Embryonic facial prominence (tissue), 1 donor: ENCODE measurements around the gene TNIP1.

Source experiments
- DNase-seq: peaks from one replicate; pipeline ENCODE4 v3.0.0-alpha.2; 2016; ENCODE audit errors: extremely low spot score

Gene TNIP1

DNA sequence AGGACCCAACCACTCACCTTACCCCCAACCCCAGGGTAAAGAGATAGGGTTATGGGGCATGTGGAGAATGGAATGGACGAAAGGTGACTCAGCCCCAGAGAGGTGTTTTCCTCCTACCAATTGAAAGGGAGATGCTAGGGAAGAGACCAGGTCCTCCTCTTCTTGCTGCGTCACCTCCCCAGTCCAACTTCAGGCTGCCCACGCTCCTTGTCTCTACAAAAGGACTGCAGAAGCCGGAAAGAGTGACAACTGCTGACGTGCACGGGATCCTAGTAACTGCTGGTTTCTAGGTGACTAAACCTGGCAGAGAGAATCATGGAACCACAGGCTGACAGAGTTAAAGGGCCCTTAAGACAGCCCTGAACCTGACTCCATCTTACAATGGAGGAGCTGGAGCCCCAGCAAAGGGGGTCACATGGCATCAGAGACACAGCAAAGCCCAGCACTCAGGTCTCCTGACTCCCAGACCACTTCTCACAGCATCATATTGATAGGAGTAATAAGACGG lies 58.3 kb downstream of the TNIP1 start:
- DNase-seq = no peak

DNA sequence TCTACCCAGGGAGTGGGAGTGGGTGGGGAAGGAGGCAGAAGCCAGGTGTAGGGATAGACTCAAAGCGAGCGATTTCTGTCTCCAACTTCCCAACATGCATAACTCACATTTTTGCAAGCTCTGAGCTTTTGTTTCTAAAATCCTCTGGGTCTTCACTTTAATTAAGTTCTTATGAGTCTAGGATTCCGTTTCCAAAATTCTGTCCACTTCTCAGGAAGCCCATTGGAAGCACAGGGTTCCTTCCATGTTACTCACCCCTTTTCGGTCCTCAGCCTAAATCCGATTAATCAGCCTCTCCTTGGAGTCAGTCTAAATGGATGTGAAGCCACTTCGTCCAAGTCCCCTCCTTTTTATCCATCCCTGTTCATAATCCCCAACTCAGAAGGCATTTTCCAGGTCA lies 59.1 kb downstream of the TNIP1 start:
- no peak for DNase-seq

DNA sequence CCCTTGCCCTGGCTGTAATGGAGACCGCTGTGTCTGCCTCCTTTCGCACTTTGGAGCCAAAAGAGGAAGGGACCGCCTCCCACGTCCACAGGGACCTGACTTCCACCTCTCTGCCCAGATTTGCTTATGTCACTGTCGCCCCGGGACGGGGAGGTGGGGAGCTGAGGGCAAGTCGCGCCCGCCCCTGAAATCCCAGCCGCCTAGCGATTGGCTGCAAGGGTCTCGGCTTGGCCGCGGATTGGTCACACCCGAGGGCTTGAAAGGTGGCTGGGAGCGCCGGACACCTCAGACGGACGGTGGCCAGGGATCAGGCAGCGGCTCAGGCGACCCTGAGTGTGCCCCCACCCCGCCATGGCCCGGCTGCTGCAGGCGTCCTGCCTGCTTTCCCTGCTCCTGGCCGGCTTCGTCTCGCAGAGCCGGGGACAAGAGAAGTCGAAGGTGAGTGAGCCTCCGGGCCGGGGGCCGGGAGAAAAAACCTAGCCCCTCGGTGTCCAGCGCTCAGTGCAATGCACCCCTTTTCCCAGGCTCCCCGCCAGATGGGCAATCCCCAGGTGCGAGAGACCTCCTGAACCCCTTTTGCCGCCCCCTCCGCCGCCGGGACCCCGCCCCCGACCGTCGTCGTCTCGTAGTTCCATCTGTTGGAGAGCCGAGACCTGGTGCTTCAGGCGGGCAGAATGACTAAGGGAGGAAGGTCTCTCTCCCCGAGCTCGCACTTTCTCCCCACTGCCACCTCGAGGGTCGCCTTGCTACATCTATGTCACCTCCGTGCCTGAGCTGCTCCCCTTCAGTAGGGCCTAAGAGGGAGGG lies 60.3 kb downstream of the TNIP1 start, which contains the start of gene GPX3:
Gene GPX3 (plus strand): TSS at position 288 of the 807 bp plus-strand sequence. CDS start 64 bp downstream, at position 352.
- DNase-seq = no peak

DNA sequence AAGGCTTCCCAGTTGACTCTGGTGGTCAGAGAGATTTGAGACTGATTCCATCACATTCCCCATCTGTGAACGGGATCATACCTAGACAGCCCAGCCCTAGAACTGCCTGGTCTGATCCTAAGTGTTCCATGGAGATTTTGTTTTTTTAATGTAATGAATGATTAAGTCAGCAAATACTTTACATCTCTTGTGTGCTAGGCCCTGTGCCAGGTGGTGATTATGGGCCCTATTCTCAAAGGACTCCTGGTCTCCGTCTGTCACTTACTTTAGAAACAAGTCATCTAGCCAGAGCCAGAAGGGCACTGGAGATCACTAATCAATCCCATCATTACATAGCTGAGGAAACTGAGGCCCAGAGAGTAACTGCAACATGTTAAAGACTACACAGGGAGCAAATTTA lies 61.5 kb downstream of the TNIP1 start:
- no peak for DNase-seq

DNA sequence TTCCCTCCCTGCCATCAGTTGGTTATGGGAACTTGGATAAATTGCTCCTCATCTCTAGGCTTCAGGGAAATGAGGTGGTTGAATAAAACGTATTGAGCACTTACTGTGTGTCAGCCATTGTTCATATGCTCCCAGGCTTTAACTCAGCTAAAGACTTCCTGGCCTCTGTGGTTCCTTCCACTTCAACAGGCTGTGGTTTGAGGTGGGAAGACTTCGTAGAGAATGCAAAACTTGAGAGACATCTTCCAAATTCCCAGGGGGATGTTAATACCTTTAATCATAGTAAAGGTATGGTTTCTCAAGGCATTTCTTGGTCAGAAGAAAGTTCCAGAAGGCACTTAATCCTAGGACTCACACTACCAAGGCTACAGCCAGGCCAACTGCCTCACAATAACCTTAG lies 62.0 kb downstream of the TNIP1 start:
- no peak for DNase-seq

DNA sequence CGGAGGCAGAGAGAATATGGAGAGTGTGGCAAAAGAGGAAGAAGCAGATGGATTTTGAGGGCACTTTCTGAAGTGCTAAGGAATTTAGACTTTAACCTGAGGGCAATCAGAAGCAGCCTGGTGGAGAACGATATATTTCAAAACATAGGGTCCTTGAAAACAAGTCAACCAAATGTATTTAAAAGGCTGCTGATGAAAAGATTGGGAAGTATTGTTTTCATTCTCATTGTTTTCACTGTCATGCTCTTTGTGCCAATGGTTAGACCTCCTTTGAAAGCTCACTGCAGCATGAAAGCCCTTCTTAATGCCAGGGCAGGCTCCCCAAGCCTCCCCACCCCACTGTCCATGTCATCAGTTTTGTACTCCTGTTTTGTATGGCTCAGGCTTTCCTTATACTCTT lies 62.9 kb downstream of the TNIP1 start:
- no peak for DNase-seq

DNA sequence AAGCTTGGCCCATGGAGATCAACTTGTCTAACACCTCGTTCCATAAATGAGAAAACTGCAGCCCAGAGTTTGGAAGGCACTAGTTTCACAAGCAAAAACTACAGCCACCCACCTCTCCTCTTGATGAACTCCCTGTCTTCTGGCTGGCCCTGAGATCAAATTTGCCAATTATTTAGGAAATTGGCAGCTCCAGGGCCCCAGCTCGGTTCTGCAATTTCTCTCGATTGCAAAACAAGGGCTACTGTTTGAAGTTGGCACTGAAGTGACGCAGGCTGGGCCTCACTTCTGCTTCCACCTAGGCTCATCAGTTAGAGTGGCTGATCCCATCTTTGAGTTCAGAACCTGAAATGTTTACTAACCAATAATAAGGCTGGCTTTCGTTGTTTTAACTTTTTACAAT lies 64.1 kb downstream of the TNIP1 start:
- DNase-seq = no peak

DNA sequence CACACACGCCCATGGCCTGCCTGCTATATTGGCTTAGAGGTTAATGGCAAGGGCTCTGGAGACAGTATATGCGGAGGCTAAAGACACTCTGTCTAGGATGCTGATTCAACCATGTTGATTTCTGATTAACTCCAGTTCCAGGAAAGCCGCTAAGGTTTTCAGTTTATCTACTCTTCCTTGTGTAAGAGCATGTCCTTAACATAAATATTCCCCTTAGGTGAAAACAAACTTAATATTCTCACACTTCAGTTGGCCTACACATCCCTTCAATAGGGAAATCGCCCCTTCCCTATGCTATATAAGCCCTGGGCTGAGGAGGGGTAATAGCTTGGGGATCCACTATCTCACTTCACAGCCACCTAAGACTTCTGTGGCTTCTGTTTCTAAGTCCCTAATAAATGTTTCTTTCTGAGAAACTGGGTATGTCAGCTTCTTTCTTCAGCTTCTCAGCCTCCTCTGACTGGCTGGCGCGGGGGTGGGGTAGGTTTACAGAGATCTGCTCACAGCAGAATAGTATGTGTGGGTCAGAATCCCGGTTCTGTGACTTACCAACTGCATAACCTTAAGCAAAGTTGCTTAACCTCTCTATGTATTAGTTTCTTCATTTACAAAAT lies 64.8 kb downstream of the TNIP1 start:
- DNase-seq = no peak

DNA sequence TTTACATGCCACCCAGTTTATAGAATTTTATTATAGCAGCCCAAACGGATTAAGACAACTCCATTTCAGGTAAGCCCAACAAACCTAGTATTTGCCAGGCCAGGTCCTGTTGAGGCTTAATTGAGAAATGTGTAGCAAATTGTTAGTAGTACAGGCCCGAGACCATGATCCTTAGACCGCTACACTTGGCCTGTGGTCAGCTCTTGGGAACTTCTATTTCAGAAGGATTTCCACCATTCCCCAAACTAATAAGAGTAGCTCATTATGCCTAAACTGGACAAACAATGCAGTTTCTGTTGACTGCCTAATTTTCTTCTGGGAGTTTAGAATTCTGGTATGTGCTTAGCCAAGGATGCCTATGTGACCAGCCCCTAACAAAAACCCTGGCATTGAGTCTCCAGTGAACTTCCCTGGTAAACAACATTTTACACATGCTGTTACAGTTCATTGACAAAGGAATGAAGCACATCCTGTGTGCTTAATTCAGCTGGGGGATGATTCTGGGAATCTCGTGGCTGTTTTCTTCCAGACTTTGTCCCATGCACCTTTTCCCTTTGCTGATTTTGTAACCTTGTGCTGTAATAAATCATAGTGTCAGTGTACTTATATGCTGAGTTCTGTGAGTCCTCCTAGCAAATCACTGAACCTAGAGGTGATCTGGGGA lies 66.0 kb downstream of the TNIP1 start:
- DNase-seq = no peak

DNA sequence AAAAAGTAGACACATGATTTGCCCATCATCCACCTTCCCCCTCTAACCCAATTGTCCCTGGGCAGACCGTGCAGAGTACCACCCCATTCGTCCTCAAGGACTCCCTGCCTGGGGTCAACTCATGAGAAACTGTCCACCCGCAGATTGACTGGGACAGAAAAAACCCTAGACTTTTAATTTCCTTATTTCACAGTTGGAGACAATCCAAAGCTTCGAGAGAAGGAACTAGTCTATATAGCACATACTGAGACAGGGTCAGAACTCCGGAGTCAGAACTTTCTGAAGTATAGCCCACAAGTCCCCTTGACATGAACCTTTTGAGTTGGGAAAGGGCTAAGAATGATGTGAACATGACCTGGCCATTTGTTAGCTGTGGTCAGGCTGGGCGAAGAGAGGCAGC lies 68.0 kb downstream of the TNIP1 start:
- DNase-seq = no peak

DNA sequence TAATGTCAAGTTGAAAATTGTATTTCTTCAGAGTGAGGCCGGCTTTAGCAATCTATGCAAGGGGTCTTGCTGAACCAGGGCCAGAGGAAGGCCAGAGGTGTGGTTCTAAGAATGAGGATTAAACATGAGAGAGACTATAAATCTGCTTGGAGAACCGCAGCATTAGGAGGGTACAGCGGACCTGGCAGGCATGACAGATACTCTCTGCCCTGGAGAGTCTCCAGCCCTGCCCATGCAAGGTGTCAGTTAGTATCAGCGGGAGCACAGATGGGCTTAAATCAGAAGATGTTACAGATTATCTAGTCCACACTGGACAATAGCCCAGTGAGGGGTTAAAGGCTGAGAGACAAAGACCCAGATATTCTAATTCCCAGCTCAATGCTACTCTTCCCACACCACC lies 71.9 kb downstream of the TNIP1 start:
- DNase-seq = no peak

DNA sequence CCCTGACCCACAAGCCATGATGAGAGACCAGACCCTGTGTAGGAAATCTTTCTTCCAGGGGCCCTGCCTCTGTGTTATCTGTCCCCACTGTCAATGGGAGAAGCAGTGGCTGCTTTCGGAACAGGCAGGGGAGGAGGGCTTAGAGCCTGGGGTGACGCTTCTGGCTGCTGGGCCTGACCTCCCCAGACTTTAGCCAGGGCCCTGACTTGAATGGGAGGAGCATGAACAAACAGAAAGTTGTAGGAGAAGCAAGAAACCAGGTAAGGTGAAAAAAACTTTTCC lies 72.7 kb downstream of the TNIP1 start:
- no peak for DNase-seq

DNA sequence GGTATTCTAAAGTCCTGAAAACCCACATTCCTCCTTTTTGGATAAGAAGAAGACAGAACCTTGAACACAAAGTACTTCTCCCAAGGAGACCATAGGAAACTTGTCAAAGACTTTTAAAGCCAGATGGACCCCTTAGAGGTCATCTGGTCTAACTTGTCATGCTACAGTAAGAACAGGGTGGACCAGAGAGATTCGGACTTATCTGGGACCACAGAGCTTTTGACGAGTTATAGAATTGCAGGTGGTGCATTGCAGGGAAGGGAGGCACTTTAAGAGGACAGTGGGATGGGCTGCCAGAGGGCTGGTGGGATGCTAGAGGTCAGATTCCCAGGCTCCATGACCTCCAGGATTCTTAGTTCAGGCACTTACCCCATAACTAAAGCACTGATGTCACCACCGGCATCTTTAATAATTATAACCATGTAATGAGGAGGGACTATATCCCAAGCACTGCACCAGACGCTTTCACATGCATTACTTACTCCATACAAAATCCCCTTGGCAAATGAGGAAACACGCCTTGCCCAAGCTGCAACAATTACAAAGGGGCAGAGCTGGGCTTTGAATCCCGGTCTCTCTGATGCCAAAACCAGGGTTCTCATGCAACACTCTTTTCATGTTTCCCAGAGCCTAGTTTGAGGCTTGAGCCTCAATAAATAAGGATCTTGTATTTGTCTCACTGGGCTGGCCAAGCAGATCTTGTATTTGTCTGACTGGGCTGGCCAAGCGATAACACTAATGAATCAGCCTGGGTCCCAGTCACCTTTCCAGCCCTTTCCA lies 73.2 kb downstream of the TNIP1 start:
- no peak for DNase-seq

DNA sequence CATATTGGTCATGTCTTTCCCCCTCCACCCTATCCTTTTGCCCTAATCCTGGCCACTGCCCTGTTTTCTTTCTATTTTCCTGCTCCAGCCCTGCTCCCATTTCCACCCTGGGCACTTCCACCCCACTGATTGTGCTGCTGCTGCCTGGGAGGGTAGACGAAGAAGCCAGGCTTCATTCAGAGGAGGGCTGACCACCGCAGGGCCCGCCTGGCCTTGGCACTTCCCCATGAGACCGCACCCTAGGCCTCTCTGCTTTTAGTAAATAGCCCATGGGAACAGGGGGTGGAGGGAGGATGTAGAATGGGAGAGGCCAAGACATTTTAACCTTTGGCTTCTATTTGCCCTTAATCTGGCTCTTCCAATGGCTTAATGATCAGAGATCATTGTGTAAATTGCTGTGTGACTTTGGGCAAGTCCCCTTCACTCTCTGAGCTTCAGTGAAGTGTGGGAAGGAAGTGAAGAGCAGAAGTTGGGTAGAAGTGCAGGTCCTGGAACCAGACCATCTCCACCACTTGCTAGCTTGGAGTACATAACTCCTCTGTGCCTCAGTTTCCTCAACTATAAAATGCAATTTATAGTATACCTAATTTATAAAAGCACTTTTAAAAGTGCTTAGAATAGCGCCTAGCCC lies 74.0 kb downstream of the TNIP1 start:
- no peak for DNase-seq

DNA sequence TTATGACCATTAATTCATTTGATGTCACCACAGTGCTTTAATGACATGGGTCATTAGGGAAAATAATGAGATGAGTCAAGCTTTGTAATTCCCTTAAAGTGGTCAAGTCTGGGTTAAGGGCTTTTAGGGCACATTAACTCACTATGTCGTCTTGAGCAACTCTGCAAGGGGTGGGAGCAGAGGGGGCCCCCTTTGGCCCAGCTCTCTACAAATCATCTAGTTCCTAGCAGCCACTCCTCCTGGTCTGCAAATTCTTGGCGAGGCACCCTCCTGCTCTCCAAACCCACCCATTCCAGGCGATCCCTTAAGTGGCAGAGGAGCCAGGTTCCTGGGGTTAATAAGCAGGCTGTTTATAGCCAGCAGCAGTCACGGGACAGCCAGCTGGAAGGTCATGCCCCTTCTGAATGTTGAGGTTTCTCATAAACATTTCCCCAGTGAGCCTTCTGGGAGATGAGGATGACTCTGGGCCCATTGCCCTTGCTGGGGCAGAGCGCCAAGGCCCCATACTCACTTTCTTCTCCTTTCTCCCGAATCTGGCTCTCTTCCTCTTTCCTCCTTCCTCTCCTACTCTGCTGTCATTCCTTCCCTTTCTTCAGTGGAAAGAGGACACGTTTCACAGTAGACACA lies 74.8 kb downstream of the TNIP1 start:
- DNase-seq = no peak

DNA sequence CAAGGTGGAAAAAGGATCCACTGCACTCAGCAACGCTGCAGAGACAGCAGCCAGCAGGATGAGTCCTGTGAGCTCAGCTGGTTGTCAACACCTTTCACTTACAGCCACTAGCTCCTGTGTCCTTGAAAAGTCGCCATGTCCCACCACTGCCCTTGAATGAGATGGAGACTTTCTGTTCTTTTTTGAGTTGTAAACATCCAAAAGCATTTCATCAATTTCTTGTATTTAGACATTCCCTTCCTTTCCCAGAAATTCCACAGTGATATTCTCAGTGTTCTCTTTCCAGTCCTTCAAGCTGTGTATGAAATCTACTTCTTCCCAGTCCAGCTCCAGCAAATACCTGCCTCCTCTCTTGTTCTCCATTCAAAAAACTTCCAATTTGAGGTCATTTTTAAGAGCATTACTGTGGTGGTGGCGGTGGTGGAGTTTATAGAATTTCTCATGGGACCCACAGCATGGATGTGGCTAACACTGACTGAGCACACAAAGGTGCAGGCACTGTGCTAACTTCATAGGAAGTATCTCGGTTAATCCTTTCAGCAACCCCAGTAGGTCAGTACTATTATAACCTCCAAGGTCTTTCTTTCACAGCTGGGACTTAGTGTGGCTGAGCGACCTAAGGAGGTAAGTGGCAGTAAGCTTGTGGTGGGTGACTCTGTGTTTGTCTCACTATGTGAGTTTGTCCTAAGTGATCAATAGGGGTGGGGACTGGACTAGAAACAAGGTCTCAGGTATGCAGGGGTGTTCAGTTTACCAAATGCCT lies 75.5 kb downstream of the TNIP1 start:
- no peak for DNase-seq

DNA sequence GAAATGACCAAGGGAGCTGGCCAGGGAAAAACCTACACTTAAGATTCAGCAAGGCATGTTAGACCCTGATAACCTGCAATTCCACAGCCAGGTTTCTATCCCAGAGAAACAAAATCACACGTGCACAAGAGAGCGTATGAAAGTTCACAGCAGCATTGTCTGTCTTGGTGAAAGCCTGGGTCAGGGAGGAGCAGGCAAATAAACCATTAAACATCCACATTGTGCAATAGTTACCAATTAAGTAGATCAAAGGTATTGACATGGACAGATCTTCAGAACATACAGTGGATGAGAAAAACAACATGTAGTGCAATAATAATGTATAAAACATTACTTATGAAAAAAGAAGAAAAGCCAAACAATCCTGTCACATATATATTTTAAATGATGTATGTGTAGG lies 76.3 kb downstream of the TNIP1 start:
- no peak for DNase-seq

DNA sequence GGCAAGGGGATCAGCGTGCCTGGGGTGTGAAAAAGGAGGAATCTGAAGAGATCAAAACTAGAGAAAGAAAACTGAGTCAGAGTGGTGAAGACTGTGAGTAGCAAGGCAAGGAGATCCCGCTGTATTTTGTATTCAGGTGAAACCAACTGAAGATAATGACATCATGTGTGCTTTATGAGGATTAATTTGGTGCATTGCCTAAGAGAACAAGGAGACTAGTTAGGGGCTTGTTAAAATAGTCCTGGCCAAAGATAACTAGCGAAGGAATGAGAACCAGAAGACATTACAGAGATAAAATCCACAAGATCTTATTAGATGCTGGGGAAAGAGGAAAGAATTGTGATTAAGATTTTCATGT lies 77.4 kb downstream of the TNIP1 start:
- no peak for DNase-seq

DNA sequence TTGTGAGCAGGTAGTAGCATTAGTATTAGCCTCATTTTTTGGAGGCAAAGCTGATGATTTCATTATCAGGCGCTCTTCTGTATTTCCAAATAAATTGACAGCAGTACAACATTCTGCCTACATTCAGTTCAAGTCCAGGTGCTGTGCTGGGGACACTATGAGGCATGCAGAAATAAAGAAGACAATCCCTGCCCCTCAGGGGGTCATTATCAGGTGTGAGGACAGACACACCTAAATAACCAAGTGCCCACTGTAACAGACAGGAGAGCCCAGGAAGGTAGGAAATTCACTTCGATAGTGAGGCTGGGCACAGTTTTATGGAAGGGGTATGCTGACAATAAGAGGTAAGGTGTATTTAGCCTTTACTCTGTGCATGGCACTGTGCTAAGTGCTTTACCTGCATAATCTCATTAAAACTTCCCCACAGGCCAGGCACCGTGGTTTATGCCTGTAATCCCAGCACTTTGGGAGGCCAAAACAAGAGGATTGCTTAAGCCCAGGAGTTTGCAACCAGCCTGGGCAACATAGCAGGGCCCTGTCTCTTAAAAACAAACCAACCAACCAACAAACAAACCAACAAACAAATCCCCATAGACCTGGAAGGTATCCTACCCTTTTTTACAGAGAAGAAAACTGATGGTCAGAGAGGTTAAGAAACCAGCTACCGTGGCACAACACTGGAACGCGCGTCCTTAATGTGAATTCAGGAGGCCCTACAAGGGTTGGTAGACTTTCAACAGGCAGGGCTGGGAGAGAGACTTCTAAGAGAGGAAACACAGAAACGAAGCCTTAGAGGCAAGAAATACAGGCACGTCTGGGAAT lies 77.9 kb downstream of the TNIP1 start:
- no peak for DNase-seq

DNA sequence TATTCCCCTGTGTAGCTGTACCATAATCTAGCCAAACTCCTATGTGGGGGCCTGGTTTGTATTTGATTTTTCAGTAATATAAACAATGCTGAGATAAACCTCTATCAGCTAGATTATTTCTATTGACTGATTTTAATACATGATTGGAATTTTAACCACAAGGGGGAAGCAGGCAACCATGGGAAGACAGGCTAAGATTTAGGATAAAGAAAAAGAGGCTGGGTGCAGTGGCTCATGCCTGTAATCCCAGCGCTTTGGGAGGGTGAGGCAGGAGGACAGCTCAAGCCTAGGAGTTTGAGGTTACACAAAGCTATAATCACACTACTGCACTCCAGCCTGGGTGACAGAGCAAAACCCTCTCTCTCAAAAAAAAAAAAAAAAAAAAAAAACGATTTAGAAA lies 78.6 kb downstream of the TNIP1 start:
- DNase-seq = no peak
